ENCODE results near the gene MIAT. TPM values are rescaled to one million over a fixed set of nuclear protein-coding genes. Genes with fewer than 3 reads are reported as not detected.
A peak's percentile ranks its signal among the peaks of the same experiment; 100 is the strongest.

The MIAT gene
- total and polyA plus RNA-seq, 9 of the 15 experiments (the other 6 are each of a cell fraction or from before 2014, with no cell fraction given): 0.03 to 0.93 (median 0.34) TPM

DNA sequence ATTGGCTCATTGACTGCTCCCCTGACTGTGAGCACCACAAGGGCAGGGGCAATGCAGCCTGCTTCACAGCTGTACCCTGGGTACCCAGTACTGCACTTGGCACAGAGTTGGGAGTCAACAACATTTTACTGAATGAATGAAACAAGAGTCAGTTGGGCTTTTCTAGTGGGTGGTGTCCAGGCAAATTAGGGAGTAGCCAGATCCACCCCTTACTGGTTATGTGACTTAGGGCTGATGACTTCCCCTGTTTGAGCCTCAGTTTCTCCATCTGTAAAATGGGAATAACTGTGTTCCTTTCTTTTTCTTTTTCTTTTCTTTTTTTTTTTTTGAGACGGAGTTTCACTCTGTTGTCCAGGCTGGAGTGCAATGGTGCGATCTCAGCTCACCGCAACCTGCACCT, 23.1 kb downstream of the MIAT start (continued):
- TF ChIP-seq HNRNPUL1 (IDR thresholded peaks at IDR 0.05; ENCODE audit: low read length): no peak
- peak; percentile 53 for TF ChIP-seq RBM25 (IDR thresholded peaks at IDR 0.05; ENCODE audit: low read depth, low read length, severe bottlenecking)
- peak; percentile 25; the same call in 1 of the 2 replicates for TF ChIP-seq ADNP (tag; IDR thresholded peaks at IDR 0.05)
- TF ChIP-seq, protein P1, sequence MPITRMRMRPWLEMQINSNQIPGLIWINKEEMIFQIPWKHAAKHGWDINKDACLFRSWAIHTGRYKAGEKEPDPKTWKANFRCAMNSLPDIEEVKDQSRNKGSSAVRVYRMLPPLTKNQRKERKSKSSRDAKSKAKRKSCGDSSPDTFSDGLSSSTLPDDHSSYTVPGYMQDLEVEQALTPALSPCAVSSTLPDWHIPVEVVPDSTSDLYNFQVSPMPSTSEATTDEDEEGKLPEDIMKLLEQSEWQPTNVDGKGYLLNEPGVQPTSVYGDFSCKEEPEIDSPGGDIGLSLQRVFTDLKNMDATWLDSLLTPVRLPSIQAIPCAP (CRISPR knock-in tag; IDR thresholded peaks at IDR 0.05; ENCODE audit: borderline replicate concordance): no peak
- TF ChIP-seq ELK3 (CRISPR knock-in tag; IDR thresholded peaks at IDR 0.05): no peak
- no peak for TF ChIP-seq CCNT2 (IDR thresholded peaks at IDR 0.05; ENCODE audit: borderline replicate concordance, extremely low read depth, insufficient read length, low read depth, low read length)
- TF ChIP-seq CBX8 (IDR thresholded peaks at IDR 0.05; ENCODE audit: borderline replicate concordance, extremely low read depth, low read depth, low read length, poor library complexity, severe bottlenecking): no peak

DNA sequence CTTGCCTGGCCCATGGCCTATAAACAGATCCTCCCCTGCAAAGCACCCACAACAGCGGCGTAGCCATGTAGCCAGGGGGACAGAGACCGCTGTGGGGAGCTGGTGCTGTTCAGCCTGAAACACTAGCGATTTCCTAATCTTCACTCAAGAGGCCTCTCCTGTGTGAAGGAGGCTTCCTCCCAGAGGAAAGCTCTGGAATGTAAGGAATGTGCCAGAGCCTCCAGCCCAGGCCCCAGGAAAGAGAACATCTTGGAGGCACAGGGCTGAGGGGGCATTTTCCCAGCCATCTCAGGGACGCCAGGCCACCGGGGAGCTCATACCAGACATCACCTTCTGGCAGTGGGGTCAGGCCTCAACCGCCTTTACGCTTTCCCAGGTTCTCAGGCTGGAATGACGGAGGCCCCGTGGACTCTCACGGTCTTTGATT, 24.0 kb downstream of the MIAT start:
- no peak for DNase-seq (ENCODE audit: extremely low read depth in 1 of 4, low spot score in 3 of 4)
- CTCF ChIA-PET (ENCODE audit: low intra/inter-chr PET ratio): no interaction called here
- no peak overlapping the region for H3K27ac ChIP-seq (ENCODE audit: extremely low read depth, low read depth, low read length)
- ATAC-seq: no peak
- no peaks in the 10 kb centered on the region for H3K27me3 ChIP-seq (ENCODE audit: control insufficient read depth in 2 of 2, insufficient read depth in 2 of 2, low read length in 2 of 2)
- intact Hi-C loops (cut with micrococcal nuclease) (no loop called here), in situ Hi-C loops (cut with MboI) (no loop called here)
- BruUV-seq (replicated peaks): no TSS peak
- no peaks in the 10 kb centered on the region; the same call in 1 of the 2 replicates for H4K20me1 ChIP-seq (replicated peaks; ENCODE audit: control insufficient read depth, insufficient read depth, low read length)
- no peak overlapping the region for H3K9ac ChIP-seq (ENCODE audit: insufficient read depth in 1 of 2, low read depth in 2 of 2, low read length in 2 of 2)
- no peaks in the 10 kb centered on the region for H3K79me2 ChIP-seq (ENCODE audit: control insufficient read depth, insufficient read depth, low read length)
- no peak overlapping the region for H3K4me2 ChIP-seq (ENCODE audit: insufficient read depth, low read length)
- 88% methylated on average over 6 of the region's 11 CpGs for WGBS (ENCODE audit: insufficient coverage, low coverage, missing lambda C conversion rate)
- POLR2A ChIA-PET: no interaction called here
- no peak overlapping the region for H3K4me3 ChIP-seq
- no peak for TF ChIP-seq ZC3H8 (IDR thresholded peaks at IDR 0.05)
- no peak for TF ChIP-seq BMI1 (IDR thresholded peaks at IDR 0.05; ENCODE audit: low read length)
- no peak for TF ChIP-seq KDM1A (IDR thresholded peaks at IDR 0.05)
- H3K36me3 ChIP-seq (ENCODE audit: control insufficient read depth, insufficient read depth, low read length): peaks cover 6% of the 10 kb centered on the region; the same call in 1 of the 3 replicates
- no peaks in the 10 kb centered on the region for H3K9me1 ChIP-seq (ENCODE audit: control insufficient read depth, insufficient read depth, low read length)
- H2AFZ ChIP-seq (ENCODE audit: low read depth, low read length): no peak overlapping the region
- H3K9me3 ChIP-seq (replicated peaks; ENCODE audit: control insufficient read depth, insufficient read depth, low read depth, low read length): no peaks in the 10 kb centered on the region
- H3K4me1 ChIP-seq (replicated peaks in 1 of 2; ENCODE audit: control insufficient read depth in 2 of 2, insufficient read depth in 2 of 2, low read length in 2 of 2): no peaks in the 10 kb centered on the region; a peak in 1 of 5 replicates
- FAIRE-seq: no peak
